Keratinocyte (primary cell): Measurements from ENCODE around the gene SCGB1A1. TPM values are rescaled to one million over a fixed set of nuclear protein-coding genes. Genes with fewer than 3 reads are reported as not detected.

Experiments
- DNase-seq: peaks from one replicate; pipeline ENCODE4 v3.0.0-alpha.2; 2011; ENCODE audit warnings: low read depth, missing footprints, low spot score
- FAIRE-seq: peaks from 2 replicates; lab custom pipeline; 2011; peaks lifted over from hg19 to GRCh38; lab: Jason Lieb, UNC
- H2AFZ ChIP-seq: 2 replicates; pipeline ENCODE4 v1.6.0; 2012; ENCODE audit warnings: low read length, control low read depth, inconsistent platforms; ENCODE audit not compliant: control insufficient read depth
- H3K27ac ChIP-seq: 2 replicates; pipeline ENCODE4 v1.5.1; 2011; ENCODE audit warnings: low read length; ENCODE audit not compliant: control insufficient read depth, insufficient read depth
- H3K27me3 ChIP-seq: 3 replicates; pipeline ENCODE4 v1.6.0; 2011; ENCODE audit warnings: low read length; ENCODE audit not compliant: control insufficient read depth, insufficient read depth; ENCODE audit errors: extremely low read depth
- H3K36me3 ChIP-seq, 2 experiments: 2 replicates in 1 of 2; 3 replicates in 1 of 2; pipeline ENCODE4 v1.5.1; 2011; ENCODE audit warnings: low read length in 2 of 2, mild to moderate bottlenecking in 1 of 2; ENCODE audit not compliant: control insufficient read depth in 2 of 2, insufficient read depth in 2 of 2; ENCODE audit errors: extremely low read depth in 1 of 2
- H3K4me1 ChIP-seq: 3 replicates; pipeline ENCODE4 v1.5.1; 2011; ENCODE audit warnings: low read length; ENCODE audit not compliant: control insufficient read depth, insufficient read depth; ENCODE audit errors: extremely low read depth
- H3K4me2 ChIP-seq: 3 replicates; pipeline ENCODE4 v1.6.0; 2011; ENCODE audit warnings: low read depth, low read length; ENCODE audit not compliant: control insufficient read depth, insufficient read depth; ENCODE audit errors: extremely low read depth
- H3K4me3 ChIP-seq, 3 experiments: fragments of 200-600 bp in 1 of 3; sonication (generic) in 1 of 3; 2 replicates in 2 of 3; 3 replicates in 1 of 3; pipeline ENCODE4 v1.5.1; 2011 to 2016; ENCODE audit warnings: low read length in 3 of 3, mild to moderate bottlenecking in 3 of 3, control low read depth in 2 of 3, inconsistent platforms in 1 of 3, low read depth in 1 of 3, mixed read lengths in 1 of 3, mixed run types in 1 of 3, moderate library complexity in 1 of 3; ENCODE audit not compliant: control insufficient read depth in 2 of 3, insufficient read depth in 2 of 3; ENCODE audit errors: extremely low read depth in 1 of 3
- H3K79me2 ChIP-seq: 2 replicates; pipeline ENCODE4 v1.6.0; 2012; ENCODE audit warnings: low read length; ENCODE audit not compliant: control insufficient read depth, insufficient read depth
- H3K9ac ChIP-seq: 3 replicates; pipeline ENCODE4 v1.6.0; 2011; ENCODE audit warnings: low read length; ENCODE audit not compliant: control insufficient read depth, insufficient read depth; ENCODE audit errors: extremely low read depth
- H3K9me1 ChIP-seq: 3 replicates; pipeline ENCODE4 v1.6.0; 2011; ENCODE audit warnings: low read length; ENCODE audit not compliant: control insufficient read depth, insufficient read depth; ENCODE audit errors: extremely low read depth
- H3K9me3 ChIP-seq: 2 replicates; pipeline ENCODE4 v1.5.1; 2012; ENCODE audit warnings: low read depth, low read length; ENCODE audit not compliant: control insufficient read depth
- H4K20me1 ChIP-seq: 3 replicates; pipeline ENCODE4 v1.6.0; 2011; ENCODE audit warnings: low read length; ENCODE audit not compliant: control insufficient read depth, insufficient read depth; ENCODE audit errors: extremely low read depth
- EZH2 ChIP-seq: IDR thresholded peaks from one replicate; pipeline ENCODE4 v1.6.1; 2012; ENCODE audit warnings: inconsistent platforms, mild to moderate bottlenecking, low read length, moderate library complexity
- dilution Hi-C: fragments of 300-500 bp; cut with MboI; formaldehyde crosslinking; loops from one replicate; pipeline ENCODE4 v1.7.0; 2020; ENCODE audit warnings: low sequenced_read_pairs; ENCODE audit not compliant: extremely low pct_ligation_motif_present
- polyA plus RNA-seq, 5 experiments: library from polyadenylated mRNA; depleted of rRNA in 3 of 5; stranded (reverse) in 3 of 5; stranded (forward) in 1 of 5; unstranded in 1 of 5; fragments of >200 nt; gene quantifications; 1 replicate in 1 of 5; 2 replicates in 3 of 5; 3 replicates in 1 of 5; pipeline versions ENCODE4 v1.2.1 to v1.2.3, GENCODE V29; 2011 to 2012; ENCODE audit warnings: missing spikeins in 2 of 5, low read depth in 1 of 5, low replicate concordance in 1 of 5
- TF ChIP-seq, protein P1 (sequence below), 3 experiments: IDR thresholded peaks in 1 of 3; conservative IDR thresholded peaks in 1 of 3; optimal IDR thresholded peaks in 1 of 3; 2 replicates in 2 of 3; 3 replicates in 1 of 3; pipeline versions ENCODE3 to v1.5.1; 2011; ENCODE audit warnings: low read length in 3 of 3, mild to moderate bottlenecking in 3 of 3, moderate library complexity in 2 of 3, control low read depth in 1 of 3, inconsistent platforms in 1 of 3; ENCODE audit not compliant: insufficient read depth in 2 of 3; ENCODE audit errors: extremely low read depth in 1 of 3

The SCGB1A1 gene
- polyA plus RNA-seq, 1 donor (not counting 4 experiments of a cell fraction or from before 2014, with no cell fraction given): not detected

DNA sequence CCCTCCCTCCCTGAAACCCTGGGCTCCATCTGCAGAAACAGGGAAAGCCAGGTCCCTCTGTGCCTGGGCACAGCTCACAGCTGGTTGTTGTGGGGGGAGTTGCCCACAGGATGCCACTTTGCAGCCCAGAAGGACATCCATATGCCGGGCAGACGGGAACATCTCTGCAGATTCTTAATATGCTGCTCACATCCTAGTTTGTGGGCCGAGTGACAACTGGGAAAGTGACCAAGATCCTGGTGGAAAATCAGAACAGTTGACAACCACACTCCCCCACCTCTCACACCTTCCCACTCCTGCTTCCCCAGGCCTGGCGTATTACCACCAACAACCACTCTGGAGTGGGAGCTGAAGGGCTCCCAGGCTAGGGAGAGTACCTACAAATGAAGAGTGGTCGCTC lies 7.3 kb upstream of the SCGB1A1 start:
- Histone ChIP-seq H2AFZ (no peak overlapping the region), H3K79me2 (no peaks in the 10 kb centered on the region), H3K36me3 (no peaks in the 10 kb centered on the region), H3K4me3 (no peak overlapping the region), H3K9me3 (no peaks in the 10 kb centered on the region), H3K27me3 (no peaks in the 10 kb centered on the region), H4K20me1 (no peaks in the 10 kb centered on the region), H3K27ac (no peak overlapping the region), H3K9ac (no peak overlapping the region), H3K4me1 (peaks cover 16% of the 10 kb centered on the region), H3K9me1 (no peaks in the 10 kb centered on the region), H3K4me2 (no peak overlapping the region)
- FAIRE-seq (no peak), DNase-seq (no peak)
- dilution Hi-C loops: no loop called here
- TF ChIP-seq, protein P1, sequence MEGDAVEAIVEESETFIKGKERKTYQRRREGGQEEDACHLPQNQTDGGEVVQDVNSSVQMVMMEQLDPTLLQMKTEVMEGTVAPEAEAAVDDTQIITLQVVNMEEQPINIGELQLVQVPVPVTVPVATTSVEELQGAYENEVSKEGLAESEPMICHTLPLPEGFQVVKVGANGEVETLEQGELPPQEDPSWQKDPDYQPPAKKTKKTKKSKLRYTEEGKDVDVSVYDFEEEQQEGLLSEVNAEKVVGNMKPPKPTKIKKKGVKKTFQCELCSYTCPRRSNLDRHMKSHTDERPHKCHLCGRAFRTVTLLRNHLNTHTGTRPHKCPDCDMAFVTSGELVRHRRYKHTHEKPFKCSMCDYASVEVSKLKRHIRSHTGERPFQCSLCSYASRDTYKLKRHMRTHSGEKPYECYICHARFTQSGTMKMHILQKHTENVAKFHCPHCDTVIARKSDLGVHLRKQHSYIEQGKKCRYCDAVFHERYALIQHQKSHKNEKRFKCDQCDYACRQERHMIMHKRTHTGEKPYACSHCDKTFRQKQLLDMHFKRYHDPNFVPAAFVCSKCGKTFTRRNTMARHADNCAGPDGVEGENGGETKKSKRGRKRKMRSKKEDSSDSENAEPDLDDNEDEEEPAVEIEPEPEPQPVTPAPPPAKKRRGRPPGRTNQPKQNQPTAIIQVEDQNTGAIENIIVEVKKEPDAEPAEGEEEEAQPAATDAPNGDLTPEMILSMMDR (optimal IDR thresholded peaks at IDR 0.05 in 1 of 3, IDR thresholded peaks at IDR 0.05 in 1 of 3, conservative IDR thresholded peaks at IDR 0.05 in 1 of 3; ENCODE audit: extremely low read depth in 1 of 3, insufficient read depth in 2 of 3, low read length in 3 of 3): no peak

DNA sequence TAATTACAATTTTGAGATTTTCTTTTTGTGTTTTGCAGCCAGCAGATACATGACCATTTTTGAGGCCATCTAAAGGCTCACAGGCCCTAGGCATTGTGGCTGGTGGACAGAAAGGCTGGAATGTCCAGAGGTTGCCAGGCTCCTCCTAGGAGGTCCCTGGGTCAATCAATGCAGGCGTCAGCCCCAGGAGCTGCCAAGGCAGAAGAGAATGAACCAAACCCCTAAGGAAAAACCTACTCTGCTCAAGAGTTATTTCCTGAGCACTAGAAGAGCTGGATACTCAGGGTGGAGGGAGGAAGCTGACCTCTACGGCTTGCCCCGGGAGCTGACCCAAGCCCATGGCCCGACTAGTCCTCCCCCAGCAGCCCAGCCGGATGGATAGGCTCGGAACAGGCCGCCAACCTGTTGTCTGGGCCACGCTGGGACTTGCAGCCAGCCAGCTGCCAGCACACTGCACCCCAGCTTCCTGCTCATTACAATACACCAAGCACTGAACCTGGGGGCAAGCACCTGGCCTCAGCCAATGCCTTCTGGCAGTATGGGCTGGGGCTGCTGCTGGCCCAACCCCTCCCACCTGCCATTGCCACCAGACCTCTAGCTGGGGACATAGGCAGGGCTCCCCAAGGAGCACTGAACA lies 5.7 kb upstream of the SCGB1A1 start:
- no peaks in the 10 kb centered on the region for H4K20me1 ChIP-seq
- H3K9me3 ChIP-seq: no peaks in the 10 kb centered on the region
- dilution Hi-C loops: no loop called here
- no peaks in the 10 kb centered on the region for H3K79me2 ChIP-seq
- TF ChIP-seq EZH2: no peak
- TF ChIP-seq, protein P1 (optimal IDR thresholded peaks at IDR 0.05 in 1 of 3, IDR thresholded peaks at IDR 0.05 in 1 of 3, conservative IDR thresholded peaks at IDR 0.05 in 1 of 3; ENCODE audit: extremely low read depth in 1 of 3, insufficient read depth in 2 of 3, low read length in 3 of 3): no peak
- H3K4me3 ChIP-seq: no peak overlapping the region
- H3K27me3 ChIP-seq: no peaks in the 10 kb centered on the region
- no peak overlapping the region for H3K27ac ChIP-seq
- no peak for FAIRE-seq
- peaks cover 16% of the 10 kb centered on the region for H3K4me1 ChIP-seq
- no peak for DNase-seq
- H3K9ac ChIP-seq: no peak overlapping the region
- no peak overlapping the region for H3K4me2 ChIP-seq
- H2AFZ ChIP-seq: no peak overlapping the region
- H3K9me1 ChIP-seq: no peaks in the 10 kb centered on the region
- no peaks in the 10 kb centered on the region for H3K36me3 ChIP-seq
